HFFc6 (cell line): ENCODE results near the gene RABGAP1L. TPM values are rescaled to one million over a fixed set of nuclear protein-coding genes. Genes with fewer than 3 reads are reported as not detected.

ENCODE experiments used
- DNase-seq: peaks from one replicate; pipeline ENCODE4 v3.0.0-alpha.2; 2018
- H3K27ac Mint-ChIP-seq: 2 replicates; pipeline ENCODE4 v1.8.0; 2020; ENCODE audit warnings: mild to moderate bottlenecking, mixed read lengths
- H3K27me3 Mint-ChIP-seq: 2 replicates; pipeline ENCODE4 v1.8.0; 2021; ENCODE audit warnings: mild to moderate bottlenecking, moderate library complexity, mixed read lengths; ENCODE audit not compliant: insufficient read depth
- H3K36me3 Mint-ChIP-seq: 2 replicates; pipeline ENCODE4 v1.8.0; 2021; ENCODE audit warnings: low read depth, mixed read lengths
- H3K4me1 Mint-ChIP-seq: 2 replicates; pipeline ENCODE4 v1.8.0; 2020; ENCODE audit warnings: low read depth, mixed read lengths
- H3K4me3 Mint-ChIP-seq: 2 replicates; pipeline ENCODE4 v1.8.0; 2020; ENCODE audit warnings: mild to moderate bottlenecking, moderate library complexity, mixed read lengths
- H3K9me3 Mint-ChIP-seq: 2 replicates; pipeline ENCODE4 v1.8.0; 2020; ENCODE audit warnings: mild to moderate bottlenecking, mixed read lengths
- CTCF ChIP-seq: fragments of 200-600 bp; sonication (generic); IDR thresholded peaks from 2 replicates; pipeline ENCODE4 v1.5.0; 2021; ENCODE audit warnings: antibody characterized with exemption, mild to moderate bottlenecking
- total RNA-seq, 6 experiments: library from RNA; stranded (reverse); fragmentation: NEBNext Ultra II Directional; extraction: Animal tissue kit (Norgen Biotek cat#: 25700); gene quantifications; 2 replicates in 1 of 6; 3 replicates in 5 of 6; pipeline ENCODE4 v1.2.3, GENCODE V29; 2021

RABGAP1L gene
- total RNA-seq, 6 experiments from 2014 or later: 14.5 to 16.9 (median 16.0) TPM

- Mint-ChIP-seq H3K9me3 (no peaks in the 10 kb centered on the region), H3K4me3 (no peak overlapping the region), H3K27ac (no peak overlapping the region), H3K4me1 (no peaks in the 10 kb centered on the region), H3K27me3 (no peaks in the 10 kb centered on the region; the same call in 1 of the 2 replicates), H3K36me3 (no peaks in the 10 kb centered on the region)
- no peak for DNase-seq
- no peak for TF ChIP-seq CTCF
Measured at GRCh38 chr1:174871886-174872285, 712.6 kb downstream of the RABGAP1L start.

- no peaks in the 10 kb centered on the region for H3K9me3 Mint-ChIP-seq
- H3K36me3 Mint-ChIP-seq: no peaks in the 10 kb centered on the region
- no peaks in the 10 kb centered on the region for H3K4me1 Mint-ChIP-seq
- H3K4me3 Mint-ChIP-seq: no peak overlapping the region
- H3K27ac Mint-ChIP-seq: no peak overlapping the region
- no peaks in the 10 kb centered on the region; the same call in 1 of the 2 replicates for H3K27me3 Mint-ChIP-seq
- DNase-seq: peak; percentile 27
- TF ChIP-seq CTCF: no peak
Measured at GRCh38 chr1:174872615-174873058, 713.3 kb downstream of the RABGAP1L start.

- TF ChIP-seq CTCF: no peak
- no peaks in the 10 kb centered on the region for H3K9me3 Mint-ChIP-seq
- DNase-seq: no peak
- H3K27me3 Mint-ChIP-seq: no peaks in the 10 kb centered on the region; the same call in 1 of the 2 replicates
- no peak overlapping the region for H3K27ac Mint-ChIP-seq
- no peaks in the 10 kb centered on the region for H3K36me3 Mint-ChIP-seq
- H3K4me1 Mint-ChIP-seq: no peaks in the 10 kb centered on the region
- H3K4me3 Mint-ChIP-seq: no peak overlapping the region
Measured at GRCh38 chr1:174874331-174875053, 715.2 kb downstream of the RABGAP1L start.

GRCh38 chr1:174875306-174875705 is 716.0 kb downstream of the RABGAP1L start:
- H3K36me3 Mint-ChIP-seq: no peaks in the 10 kb centered on the region
- no peak overlapping the region for H3K4me3 Mint-ChIP-seq
- no peaks in the 10 kb centered on the region for H3K9me3 Mint-ChIP-seq
- no peaks in the 10 kb centered on the region for H3K4me1 Mint-ChIP-seq
- H3K27ac Mint-ChIP-seq: no peak overlapping the region
- peaks cover 2% of the 10 kb centered on the region; the same call in 1 of the 2 replicates for H3K27me3 Mint-ChIP-seq
- no peak for TF ChIP-seq CTCF
- DNase-seq: no peak

GRCh38 chr1:174877208-174877673 is 717.9 kb downstream of the RABGAP1L start:
- no peaks in the 10 kb centered on the region for H3K36me3 Mint-ChIP-seq
- no peak for TF ChIP-seq CTCF

More at GRCh38 chr1:174877208-174877673, 717.9 kb downstream of the RABGAP1L start:
- H3K27me3 Mint-ChIP-seq: peaks cover 2% of the 10 kb centered on the region; the same call in 1 of the 2 replicates
- DNase-seq: no peak
- H3K27ac Mint-ChIP-seq: no peak overlapping the region
- no peaks in the 10 kb centered on the region for H3K4me1 Mint-ChIP-seq
- no peaks in the 10 kb centered on the region for H3K9me3 Mint-ChIP-seq
- H3K4me3 Mint-ChIP-seq: no peak overlapping the region
